HG02981 (cell line): Measurements from ENCODE around the gene MCF2L.
"Not testable (repeated sequence)": the region's sequence is repeated elsewhere in the genome, so short reads cannot be mapped to it uniquely, and the experiment has no call there.

Experiments
- ATAC-seq: cut with Tn5 transposase; IDR thresholded peaks from one replicate; pipeline ENCODE4 v1.9.1; 2021; ENCODE audit warnings: mild to moderate bottlenecking, moderate library complexity; ENCODE audit not compliant: unreplicated experiment

The MCF2L gene

GRCh38 chr13:113045251-113046127 lies 76.5 kb downstream of the MCF2L start:
- ATAC-seq = no peak

DNA sequence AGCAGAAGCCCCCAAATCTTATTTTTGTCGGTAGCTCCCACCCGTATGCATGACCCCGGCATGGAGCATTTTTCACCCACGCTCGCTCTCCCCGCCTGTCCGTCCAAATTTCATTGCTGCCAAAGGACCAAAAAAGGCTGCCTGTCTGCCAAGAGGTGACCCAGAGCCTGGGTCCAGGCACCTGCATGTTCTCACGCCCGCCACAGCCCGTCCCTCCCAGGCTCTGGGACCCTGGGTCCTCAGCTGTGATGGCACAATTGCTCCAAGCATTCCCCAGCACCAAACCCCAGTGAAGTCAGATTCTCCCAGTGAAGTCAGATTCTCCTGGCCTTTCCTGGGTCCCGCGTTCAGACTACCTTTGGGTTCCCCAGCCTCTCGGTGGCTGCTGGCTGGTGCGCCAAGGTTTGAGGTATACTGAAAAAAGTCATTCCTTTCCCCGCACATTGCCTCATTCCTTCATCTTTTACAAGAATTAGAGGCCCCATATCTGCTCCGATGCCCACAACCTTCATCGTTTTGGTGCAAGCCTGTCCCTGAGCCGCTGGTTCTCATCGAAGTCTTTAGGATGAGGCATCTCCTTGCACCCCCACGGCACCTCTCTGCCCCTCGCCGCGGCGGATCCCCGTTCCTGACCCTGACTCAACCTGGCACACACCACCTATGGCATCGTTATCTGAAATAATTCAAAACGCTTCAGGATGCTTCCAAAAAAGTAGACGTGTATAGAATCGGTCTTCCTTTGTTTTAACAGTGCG lies 77.3 kb downstream of the MCF2L start:
- no peak for ATAC-seq

- ATAC-seq = no peak
These were observed 77.8 kb downstream of the MCF2L start for GRCh38 chr13:113046883-113047244.

DNA sequence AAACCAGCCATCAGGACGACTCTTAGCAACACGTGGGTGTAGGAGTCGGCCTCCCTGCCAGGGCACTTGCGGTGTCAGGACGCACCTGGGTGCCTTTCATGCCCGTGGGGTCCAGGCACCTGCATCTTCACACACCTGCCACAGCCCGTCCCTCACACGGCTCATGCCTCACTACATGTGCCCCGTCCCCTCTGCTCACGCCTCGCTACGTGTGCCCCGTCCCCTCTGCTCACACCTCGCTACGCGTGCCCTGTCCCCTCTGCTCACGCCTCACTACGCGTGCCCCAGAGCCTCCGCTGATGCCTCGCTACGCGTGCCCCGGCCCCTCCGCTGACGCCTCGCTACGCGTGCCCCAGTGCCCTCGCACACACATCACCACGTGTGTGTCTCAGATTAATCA lies 78.6 kb downstream of the MCF2L start:
- ATAC-seq = no peak

DNA sequence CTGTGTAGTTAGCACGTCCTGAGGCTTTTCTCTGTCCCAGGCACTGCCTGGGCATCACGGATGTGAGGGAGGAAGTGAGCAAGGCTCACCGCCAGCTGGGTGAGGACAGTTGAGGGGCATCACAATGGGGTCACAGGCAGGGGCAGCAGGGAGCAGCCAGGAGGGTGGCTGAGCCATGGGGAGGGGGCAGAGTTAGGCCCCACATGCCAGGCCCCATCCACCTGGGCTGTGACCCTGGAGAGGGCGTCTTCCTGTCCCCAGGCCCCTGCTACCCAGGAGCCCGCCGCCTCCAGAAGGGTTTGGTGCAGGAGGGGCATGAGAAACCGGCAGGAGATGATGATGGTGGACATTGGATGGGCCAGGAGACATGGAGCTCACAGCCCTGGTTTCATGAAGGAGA lies 79.8 kb downstream of the MCF2L start:
- ATAC-seq = no peak

DNA sequence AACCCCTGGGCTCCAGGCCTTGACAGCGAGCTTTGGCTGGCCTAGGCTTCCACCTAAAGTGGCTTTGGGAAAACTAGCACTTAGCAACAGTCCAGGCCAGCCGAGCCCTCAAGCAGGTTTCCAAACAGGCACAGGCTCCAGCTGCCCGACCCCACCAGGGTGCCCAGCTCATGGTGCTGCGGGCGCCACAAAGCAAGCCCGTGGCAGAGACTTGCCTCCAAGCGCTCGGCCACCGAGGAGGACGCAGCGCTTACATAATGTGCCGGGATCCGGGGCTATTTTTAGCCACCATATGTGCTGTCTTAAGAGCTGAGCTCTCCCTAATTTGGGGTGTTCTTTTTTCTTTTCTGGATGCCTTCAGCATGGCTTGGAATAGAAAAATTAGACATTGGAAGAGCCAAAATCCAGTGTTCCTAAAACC lies 80.5 kb downstream of the MCF2L start:
- ATAC-seq = no peak

GRCh38 chr13:113049981-113050380 lies 81.0 kb downstream of the MCF2L start:
- no peak for ATAC-seq

DNA sequence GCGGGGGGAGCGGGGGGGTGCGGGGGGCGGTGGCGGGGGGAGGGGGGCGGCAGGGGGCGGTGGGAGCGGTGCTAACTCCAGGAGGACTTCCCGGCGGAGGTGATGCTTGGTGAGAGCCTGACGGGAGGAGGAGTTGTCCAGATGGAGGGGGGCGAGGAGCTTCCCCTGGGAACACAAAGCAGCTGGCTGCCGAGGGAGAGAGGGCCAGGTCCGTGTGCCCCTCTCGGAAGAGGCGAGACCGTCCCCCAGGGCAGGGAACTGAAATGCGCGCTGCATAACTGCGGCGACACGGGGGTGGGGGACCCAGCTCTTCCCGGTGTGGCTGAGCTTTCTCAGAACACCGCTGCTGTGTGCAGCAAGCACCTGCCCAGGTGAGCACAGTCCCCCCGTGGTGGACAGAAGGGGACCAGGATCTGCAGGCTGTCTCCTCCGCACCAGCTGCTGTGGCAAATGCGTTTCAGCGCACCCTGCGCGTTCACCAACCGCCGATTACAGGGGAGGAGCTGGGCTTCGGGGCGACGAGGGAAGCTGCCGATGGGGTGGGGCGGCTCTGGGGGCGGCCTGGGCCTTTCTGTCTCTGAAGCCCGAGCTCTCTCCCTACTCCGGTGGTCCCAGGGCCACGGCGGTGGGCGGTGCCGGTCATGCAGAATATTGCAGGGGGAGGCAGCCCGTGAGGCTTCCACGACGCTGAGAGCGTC lies 81.9 kb downstream of the MCF2L start:
- no peak for ATAC-seq

GRCh38 chr13:113051641-113052040 lies 82.6 kb downstream of the MCF2L start:
- ATAC-seq = no peak

DNA sequence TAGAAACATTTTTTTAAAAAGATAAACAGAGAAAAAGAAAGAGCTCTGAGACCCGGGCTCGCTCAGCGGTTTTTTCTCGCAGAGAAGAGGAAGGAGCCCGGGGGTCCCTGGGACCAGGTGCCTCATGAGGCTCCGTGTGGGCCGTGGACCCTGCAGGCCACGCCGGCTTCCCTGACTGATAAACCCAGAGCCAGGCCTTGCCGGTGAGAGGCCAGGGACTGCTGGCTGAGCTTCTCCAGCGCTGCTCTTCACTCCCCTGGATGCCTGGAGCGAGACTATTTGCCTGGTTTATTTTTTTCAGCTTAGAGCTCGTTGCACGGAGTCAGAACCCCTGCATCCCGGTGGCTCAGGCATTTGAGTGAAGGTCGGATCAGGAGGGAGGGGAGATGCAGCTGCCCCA lies 83.2 kb downstream of the MCF2L start:
- ATAC-seq = no peak

DNA sequence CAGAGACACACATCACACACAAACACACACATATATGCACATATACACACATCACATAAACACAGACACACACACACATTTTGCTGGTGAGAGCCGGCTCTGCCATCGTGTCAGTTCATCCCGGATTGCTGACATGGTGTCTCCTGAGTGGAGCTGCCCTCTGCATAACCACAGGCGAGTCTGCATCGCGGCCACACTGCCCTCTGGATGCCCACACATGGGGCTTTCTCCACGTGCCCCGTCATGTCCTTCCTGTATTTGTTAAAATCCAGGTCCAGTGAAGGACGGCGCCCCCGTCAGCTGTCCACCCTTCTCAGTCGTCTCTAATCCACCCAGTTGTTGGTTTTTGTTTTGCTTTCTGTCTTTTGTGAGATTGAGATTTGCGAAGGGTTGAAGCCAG lies 84.0 kb downstream of the MCF2L start:
- no peak for ATAC-seq

GRCh38 chr13:113053376-113053775 lies 84.4 kb downstream of the MCF2L start:
- ATAC-seq = no peak

GRCh38 chr13:113053801-113054604 lies 85.0 kb downstream of the MCF2L start:
- ATAC-seq = no peak

GRCh38 chr13:113057084-113057483 lies 88.1 kb downstream of the MCF2L start:
- no peak for ATAC-seq

- ATAC-seq = not testable (repeated sequence)
These were observed 88.5 kb downstream of the MCF2L start for GRCh38 chr13:113057559-113057958.

GRCh38 chr13:113058129-113058987 lies 89.3 kb downstream of the MCF2L start:
- ATAC-seq = no peak

DNA sequence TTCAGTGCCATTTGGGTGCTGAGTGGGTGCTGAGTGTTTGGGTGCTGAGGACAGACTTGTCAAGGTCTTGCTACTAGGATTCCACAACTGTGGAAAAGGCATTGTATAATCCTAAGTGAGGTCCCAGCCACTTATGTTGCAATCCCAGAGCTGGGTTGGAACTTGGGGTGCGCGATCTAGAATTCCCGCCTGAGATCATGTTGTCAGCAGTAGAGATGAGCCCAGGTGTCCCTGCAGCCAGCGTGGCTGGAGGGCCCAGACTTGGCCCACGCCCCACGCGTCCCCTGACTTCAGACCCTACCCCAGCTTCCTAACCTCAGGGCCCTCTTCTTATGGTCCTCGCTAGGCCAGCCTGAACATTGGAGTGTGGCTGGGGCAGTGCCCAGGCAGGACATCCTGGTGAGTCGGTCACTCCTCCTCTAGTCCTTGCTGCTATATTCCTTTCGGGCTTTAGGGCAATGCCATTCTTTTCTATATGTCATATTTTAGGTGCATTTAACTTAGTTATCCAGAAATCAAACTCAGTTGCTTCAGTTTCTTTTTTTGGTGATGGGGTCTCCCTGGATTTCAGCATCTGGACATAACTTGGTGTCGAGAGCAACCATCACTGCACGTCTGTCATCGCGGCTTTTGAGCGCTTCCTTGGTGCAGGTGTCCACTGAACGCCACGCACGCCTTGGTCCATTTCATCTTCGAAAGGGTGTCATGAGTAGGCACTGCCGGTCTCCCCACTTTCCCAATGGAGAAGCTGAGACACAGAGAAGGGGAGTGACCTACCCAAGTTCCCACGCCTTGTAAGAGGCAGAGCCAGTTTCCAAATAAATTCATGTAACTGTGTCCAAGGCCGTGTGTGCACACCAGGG lies 90.2 kb downstream of the MCF2L start:
- ATAC-seq = no peak

- ATAC-seq = no peak
These were observed 90.9 kb downstream of the MCF2L start for GRCh38 chr13:113059891-113060290.
